HL-60 (cell line): ENCODE results near the gene SPRYD3.

Experiments
- DNase-seq, 2 experiments: peaks; one replicate each; pipeline ENCODE4 v3.0.0-alpha.2; 2010 to 2020; ENCODE audit warnings: low read depth in 1 of 2, low spot score in 1 of 2
- H3K27ac ChIP-seq: fragments of 250-450 bp; sonication (Bioruptor Pico); replicated peaks from 2 replicates; pipeline ENCODE4 v1.5.1; 2020; ENCODE audit warnings: mild to moderate bottlenecking, moderate library complexity
- H3K27me3 ChIP-seq: fragments of 250-450 bp; sonication (Bioruptor Pico); 2 replicates; pipeline ENCODE4 v1.5.1; 2021; ENCODE audit warnings: mild to moderate bottlenecking, moderate library complexity; ENCODE audit not compliant: insufficient read depth, poor library complexity, severe bottlenecking
- H3K4me3 ChIP-seq: replicated peaks from 2 replicates; pipeline ENCODE4 v1.5.1; 2011; ENCODE audit warnings: mild to moderate bottlenecking, control low read depth, low read length; ENCODE audit not compliant: insufficient read depth
- CTCF ChIP-seq: IDR thresholded peaks from one replicate; pipeline ENCODE4 v1.5.1; 2011; ENCODE audit warnings: low read length, control low read depth, inconsistent platforms; ENCODE audit not compliant: insufficient read depth
- GABPA ChIP-seq: IDR thresholded peaks from 2 replicates; pipeline ENCODE4 v1.6.1; 2012; ENCODE audit warnings: low read depth
- POLR2AphosphoS5 ChIP-seq: IDR thresholded peaks from 2 replicates; pipeline ENCODE4 v1.6.1; 2012; ENCODE audit warnings: low read depth
- REST ChIP-seq: IDR thresholded peaks from 2 replicates; pipeline ENCODE4 v1.6.1; 2012; ENCODE audit warnings: low read depth; ENCODE audit not compliant: insufficient replicate concordance
- SPI1 ChIP-seq: IDR thresholded peaks from 2 replicates; pipeline ENCODE4 v1.6.1; 2012; ENCODE audit warnings: low read depth, mild to moderate bottlenecking, borderline replicate concordance

The SPRYD3 gene

GRCh38 chr12:53115891-53116648 lies 36.9 kb upstream of the SPRYD3 start:
- TF ChIP-seq GABPA (no peak), SPI1 (no peak), REST (no peak), CTCF (no peak), POLR2AphosphoS5 (no peak)
- H3K4me3 ChIP-seq: no peak overlapping the region
- no peaks in the 10 kb centered on the region for H3K27me3 ChIP-seq
- no peak for DNase-seq
- no peak overlapping the region for H3K27ac ChIP-seq

- no peaks in the 10 kb centered on the region for H3K27me3 ChIP-seq
- H3K4me3 ChIP-seq: no peak overlapping the region
- no peak for TF ChIP-seq GABPA
- TF ChIP-seq SPI1: no peak
- TF ChIP-seq POLR2AphosphoS5: no peak
- TF ChIP-seq REST: no peak
- no peak for TF ChIP-seq CTCF
- no peak for DNase-seq
- H3K27ac ChIP-seq: no peak overlapping the region
Observed at GRCh38 chr12:53115112-53115890, 36.1 kb upstream of the SPRYD3 start.

GRCh38 chr12:53113951-53114350 lies 34.8 kb upstream of the SPRYD3 start:
- H3K27ac ChIP-seq: no peak overlapping the region
- TF ChIP-seq GABPA (no peak), CTCF (no peak), SPI1 (no peak), POLR2AphosphoS5 (no peak), REST (no peak)

More at GRCh38 chr12:53113951-53114350, 34.8 kb upstream of the SPRYD3 start:
- DNase-seq: no peak
- no peak overlapping the region for H3K4me3 ChIP-seq
- H3K27me3 ChIP-seq: no peaks in the 10 kb centered on the region
